Measurements from ENCODE around the gene RAB34.

Gene RAB34

DNA sequence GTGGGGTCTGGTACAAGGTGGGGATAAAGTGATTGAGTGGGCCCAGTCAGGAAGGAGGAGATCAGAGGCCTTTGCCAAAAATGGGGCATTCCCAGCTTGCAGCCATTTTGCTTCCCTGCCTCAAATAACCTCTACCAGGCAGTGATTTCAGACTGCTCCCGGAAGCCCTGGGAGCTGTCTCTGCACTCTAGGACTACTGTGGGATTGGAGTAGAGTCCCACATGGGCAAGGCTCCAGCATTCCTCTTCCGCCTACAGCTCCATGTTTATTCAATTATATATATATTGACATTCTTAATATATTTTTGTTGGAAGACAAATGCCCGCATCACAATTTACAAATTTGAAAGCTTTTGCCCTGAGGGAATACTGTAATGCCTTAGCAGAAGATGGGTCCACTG, 42.2 kb downstream of the RAB34 start:
- no peak for DNase-seq

DNA sequence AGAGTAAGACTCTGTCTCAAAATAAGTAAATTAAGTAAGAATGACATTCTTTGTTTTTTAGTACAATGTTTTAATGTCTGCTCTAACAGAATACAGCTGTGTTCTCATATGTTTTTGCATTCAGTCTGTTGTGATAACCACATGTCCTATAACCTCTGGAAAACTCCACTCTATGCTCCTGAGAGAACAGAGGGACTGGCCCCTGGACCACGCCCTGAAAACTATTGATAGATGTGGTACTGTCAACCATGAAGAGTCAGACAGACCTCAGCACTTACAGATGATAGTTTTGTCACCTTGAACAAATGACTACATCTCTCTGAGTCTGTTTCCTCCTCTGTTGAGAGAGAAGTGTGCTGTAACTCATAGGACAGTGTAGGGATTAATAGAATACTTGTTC, 47.8 kb downstream of the RAB34 start:
- DNase-seq: no peak

DNA sequence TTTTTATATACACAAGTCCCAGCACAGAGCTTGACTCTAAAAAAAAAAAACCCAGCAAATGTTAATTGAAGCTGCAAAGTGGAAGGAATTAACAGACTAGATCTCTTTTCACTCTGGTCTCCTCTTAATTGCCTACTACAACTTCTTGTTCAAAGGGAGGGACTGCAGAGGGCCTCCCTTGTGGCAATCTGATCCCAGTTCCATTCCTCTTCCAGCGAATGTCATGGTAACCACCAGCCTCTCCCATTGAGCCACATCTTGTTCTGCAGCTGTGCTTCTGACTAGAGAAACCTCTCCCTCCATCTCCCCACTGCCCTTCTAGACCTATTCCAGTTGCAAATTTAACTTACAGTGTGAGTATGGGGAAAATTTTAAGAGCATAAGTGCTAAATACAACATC, 49.8 kb downstream of the RAB34 start:
- DNase-seq: no peak

DNA sequence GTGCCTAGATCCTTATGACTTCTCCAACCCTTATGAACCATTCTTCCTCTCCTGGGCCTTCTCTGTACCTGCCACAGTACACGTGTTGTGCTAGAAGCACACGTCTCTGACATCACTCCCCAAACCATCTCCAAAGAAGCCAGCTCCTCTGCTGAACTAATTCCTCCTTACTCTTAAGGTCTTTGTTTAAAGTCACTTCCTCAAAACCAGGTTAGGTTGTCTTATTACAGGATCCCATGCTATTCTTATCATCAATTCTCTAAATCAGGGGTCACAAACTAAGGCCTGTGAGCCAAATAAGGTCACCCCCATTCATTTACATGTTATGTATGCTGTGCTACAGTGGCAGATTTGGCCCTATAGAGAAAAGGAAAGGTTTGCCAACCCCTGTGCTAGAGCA, 51.7 kb downstream of the RAB34 start:
- no peak for DNase-seq

All from NK-92 treated with Interleukin-12 subunit alpha and Interleukin-12 subunit beta, amount 100 ng/mL, for 24 hours (cell line).